Activated gamma-delta T cell (primary cell): ENCODE results near the gene PHF21A.

Experiments
- DNase-seq: peaks from one replicate; lab custom pipeline; 2025; lab: John Stamatoyannopoulos, UW
- total RNA-seq, 2 donors: gene quantifications; one replicate each; lab custom pipeline; 2026; lab: John Stamatoyannopoulos, UW

PHF21A gene
- 56.3 to 64.9 reads per million in 2 donors for total RNA-seq

- peak; percentile 80 for DNase-seq
These were observed at the start of gene PHF21A for GRCh38 chr11:46121301-46121723. TSS of gene PHF21A (minus strand) at chr11:46121454. CDS start at chr11:46084219, 37,235 bp downstream.

- DNase-seq: no peak
These were observed 49.5 kb upstream of the PHF21A start for GRCh38 chr11:46170797-46171196.

GRCh38 chr11:46162700-46163099, 41.4 kb upstream of the PHF21A start:
- DNase-seq: no peak

- DNase-seq: no peak
These were observed 39.9 kb upstream of the PHF21A start for GRCh38 chr11:46161201-46161600.

GRCh38 chr11:46160100-46160499, 38.8 kb upstream of the PHF21A start:
- DNase-seq: no peak

- no peak for DNase-seq
These were observed 38.4 kb upstream of the PHF21A start for GRCh38 chr11:46159680-46160079.

- DNase-seq: no peak
These were observed 28.6 kb upstream of the PHF21A start for GRCh38 chr11:46149826-46150225.

GRCh38 chr11:46149342-46149741, 28.1 kb upstream of the PHF21A start:
- DNase-seq: no peak

GRCh38 chr11:46144741-46145140, 23.5 kb upstream of the PHF21A start:
- no peak for DNase-seq

- DNase-seq: no peak
These were observed 22.0 kb upstream of the PHF21A start for GRCh38 chr11:46143049-46143806.

GRCh38 chr11:46142561-46142960, 21.3 kb upstream of the PHF21A start:
- DNase-seq: no peak

GRCh38 chr11:46141597-46141996, 20.3 kb upstream of the PHF21A start:
- DNase-seq: no peak

- no peak for DNase-seq
These were observed 13.3 kb upstream of the PHF21A start for GRCh38 chr11:46134540-46134939.

GRCh38 chr11:46134061-46134460, 12.8 kb upstream of the PHF21A start:
- no peak for DNase-seq

GRCh38 chr11:46133119-46133518, 11.9 kb upstream of the PHF21A start:
- no peak for DNase-seq

- no peak for DNase-seq
These were observed 9.2 kb upstream of the PHF21A start for GRCh38 chr11:46130286-46130940.

GRCh38 chr11:46129133-46129532, 7.9 kb upstream of the PHF21A start:
- DNase-seq: no peak

GRCh38 chr11:46127150-46127638, 5.9 kb upstream of the PHF21A start:
- DNase-seq: no peak

- DNase-seq: no peak
These were observed 4.0 kb upstream of the PHF21A start for GRCh38 chr11:46125284-46125683.

GRCh38 chr11:46122945-46123715, 1.9 kb upstream of the PHF21A start:
- DNase-seq: no peak

GRCh38 chr11:46121724-46122477, 647 bp upstream of the PHF21A start:
- peak; percentile 59 for DNase-seq
